Measurements from ENCODE around the gene PAX4.
"Not testable (repeated sequence)": the region's sequence is repeated elsewhere in the genome, so short reads cannot be mapped to it uniquely, and the experiment has no call there.

Gene PAX4

GRCh38 chr7:127578036-127578684 is 39.8 kb downstream of the PAX4 start (continued):
- TF ChIP-seq PATZ1 (CRISPR knock-in tag; IDR thresholded peaks at IDR 0.05; ENCODE audit: borderline replicate concordance), result no peak
- no peak for TF ChIP-seq TSHZ2 (CRISPR knock-in tag; IDR thresholded peaks at IDR 0.05)
- no peak for TF ChIP-seq CSRNP3 (CRISPR knock-in tag; IDR thresholded peaks at IDR 0.05)

GRCh38 chr7:127571741-127572505 is 46.0 kb downstream of the PAX4 start:
- no peak for TF ChIP-seq ZNF565 (CRISPR knock-in tag; conservative IDR thresholded peaks at IDR 0.05; ENCODE audit: low read depth)
- no peak for TF ChIP-seq ZNF70 (CRISPR knock-in tag; IDR thresholded peaks at IDR 0.05)
- no peak for TF ChIP-seq ZC3H10 (CRISPR knock-in tag; IDR thresholded peaks at IDR 0.05)
- no peak for TF ChIP-seq CSDC2 (CRISPR knock-in tag; IDR thresholded peaks at IDR 0.05)
- no peak for TF ChIP-seq ZFP30 (CRISPR knock-in tag; IDR thresholded peaks at IDR 0.05)
- no peak for TF ChIP-seq ESRRG (CRISPR knock-in tag; IDR thresholded peaks at IDR 0.05)
- no peak for TF ChIP-seq SNAI2 (CRISPR knock-in tag; IDR thresholded peaks at IDR 0.05)
- TF ChIP-seq PPARA (CRISPR knock-in tag; IDR thresholded peaks at IDR 0.05; ENCODE audit: borderline replicate concordance), result no peak
- no peak for TF ChIP-seq ARNTL (CRISPR knock-in tag; IDR thresholded peaks at IDR 0.05; ENCODE audit: borderline replicate concordance, low read depth)
- TF ChIP-seq OSR1 (CRISPR knock-in tag; IDR thresholded peaks at IDR 0.05), result no peak
- TF ChIP-seq ISL1 (CRISPR knock-in tag; IDR thresholded peaks at IDR 0.05), result no peak
- no peak for TF ChIP-seq CSRNP3 (CRISPR knock-in tag; IDR thresholded peaks at IDR 0.05)
- no peak for TF ChIP-seq CREB5 (CRISPR knock-in tag; IDR thresholded peaks at IDR 0.05; ENCODE audit: low read depth)
- TF ChIP-seq POU6F1 (CRISPR knock-in tag; IDR thresholded peaks at IDR 0.05; ENCODE audit: borderline replicate concordance, low read depth), result no peak
- no peak for TF ChIP-seq TCF4 (CRISPR knock-in tag; IDR thresholded peaks at IDR 0.05; ENCODE audit: borderline replicate concordance)
- ATAC-seq, result no peak

GRCh38 chr7:127568034-127568433 is 49.9 kb downstream of the PAX4 start:
- not testable (repeated sequence) for ATAC-seq
